BLaER1 treated with 17β-estradiol and CSF1 and Interleukin-3, amounts not matched to agents 10 nM and 100 nM (cell line): ENCODE data around the gene PPP1R9A.
"Not testable (repeated sequence)": the region's sequence is repeated elsewhere in the genome, so short reads cannot be mapped to it uniquely, and the experiment has no call there.

Experiments used
- H3K27ac ChIP-seq, 11 experiments: shearing (Covaris generic); formaldehyde crosslinking; 2 replicates each; pipeline ENCODE4 v1.8.1; 2022
- H3K27me3 ChIP-seq, 11 experiments: shearing (Covaris generic); formaldehyde crosslinking; 2 replicates each; pipeline ENCODE4 v1.8.1; 2022
- H3K36me3 ChIP-seq, 11 experiments: shearing (Covaris generic); formaldehyde crosslinking; 2 replicates each; pipeline ENCODE4 v1.8.1; 2022
- H3K4me1 ChIP-seq, 10 experiments: shearing (Covaris generic); formaldehyde crosslinking; 2 replicates each; pipeline ENCODE4 v1.8.1; 2022
- H3K4me2 ChIP-seq, 11 experiments: shearing (Covaris generic); formaldehyde crosslinking; 2 replicates each; pipeline ENCODE4 v1.8.1; 2022
- H3K4me3 ChIP-seq, 10 experiments: shearing (Covaris generic); formaldehyde crosslinking; 2 replicates each; pipeline ENCODE4 v1.8.1; 2022
- H3K9ac ChIP-seq, 11 experiments: shearing (Covaris generic); formaldehyde crosslinking; 2 replicates each; pipeline ENCODE4 v1.8.1; 2022
- H3K9me3 ChIP-seq, 11 experiments: shearing (Covaris generic); formaldehyde crosslinking; replicated peaks in 1 of 11; 2 replicates each; pipeline ENCODE4 v1.8.1; 2022
- H4K20me1 ChIP-seq, 11 experiments: shearing (Covaris generic); formaldehyde crosslinking; 2 replicates each; pipeline ENCODE4 v1.8.1; 2022
- Cebpa-rat ChIP-seq, 11 experiments: shearing (Covaris generic); IDR thresholded peaks; 2 replicates each; pipeline ENCODE4 v1.8.1; 2022

The PPP1R9A gene

DNA sequence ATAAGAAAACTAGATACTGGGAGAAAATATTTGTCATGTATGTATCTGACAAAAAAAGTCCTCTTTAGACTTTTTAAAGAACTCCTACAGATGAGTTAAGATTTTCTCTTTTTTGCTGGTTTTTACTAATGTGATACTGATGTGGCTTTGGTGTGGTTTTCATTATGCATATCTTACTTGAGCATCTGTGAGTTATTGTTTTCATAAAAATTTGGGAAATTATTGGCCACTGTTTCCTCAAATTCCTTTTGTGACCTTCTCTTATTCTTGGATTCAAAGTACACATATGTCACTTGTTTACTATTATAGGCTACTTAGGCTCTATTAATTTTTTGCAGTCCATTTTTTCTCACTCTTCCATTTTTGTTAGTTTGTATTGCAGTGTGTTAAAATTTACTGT, 89.0 kb downstream of the PPP1R9A start:
- no peak overlapping the region for H3K4me2 ChIP-seq
- no peak overlapping the region for H3K9ac ChIP-seq
- no peak overlapping the region for H3K4me3 ChIP-seq
- no peaks in the 10 kb centered on the region for H3K27me3 ChIP-seq
- no peaks in the 10 kb centered on the region for H3K4me1 ChIP-seq
- H3K36me3 ChIP-seq, result no peaks in the 10 kb centered on the region
- TF ChIP-seq Cebpa-rat (IDR thresholded peaks at IDR 0.05), result no peak
- no peaks in the 10 kb centered on the region for H3K9me3 ChIP-seq
- no peak overlapping the region for H3K27ac ChIP-seq
- H4K20me1 ChIP-seq, result no peaks in the 10 kb centered on the region

DNA sequence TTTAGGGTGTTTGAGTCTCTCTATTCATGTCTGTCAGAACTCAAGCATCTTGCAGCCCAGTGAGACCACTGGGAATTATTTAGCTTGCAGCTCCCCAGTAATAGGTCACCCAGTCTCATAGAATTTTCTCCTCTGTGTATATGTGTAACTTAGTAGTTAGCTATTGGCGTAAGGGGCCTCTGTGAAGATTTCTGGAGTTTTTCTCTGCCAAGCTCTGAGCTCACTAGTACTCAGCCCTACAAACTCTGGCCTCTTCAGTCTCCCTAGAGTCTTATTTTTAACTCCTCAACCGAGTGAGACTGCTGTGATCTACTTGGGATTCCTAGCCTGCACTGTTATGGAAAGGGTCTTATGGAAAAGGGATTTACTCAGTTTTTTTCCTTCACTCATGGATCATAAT, 90.2 kb downstream of the PPP1R9A start:
- H4K20me1 ChIP-seq, result no peaks in the 10 kb centered on the region
- H3K4me2 ChIP-seq, result no peak overlapping the region
- no peak overlapping the region for H3K4me3 ChIP-seq
- H3K4me1 ChIP-seq, result no peaks in the 10 kb centered on the region
- TF ChIP-seq Cebpa-rat (IDR thresholded peaks at IDR 0.05), result no peak
- H3K36me3 ChIP-seq, result no peaks in the 10 kb centered on the region
- H3K27me3 ChIP-seq, result no peaks in the 10 kb centered on the region
- H3K27ac ChIP-seq, result no peak overlapping the region
- H3K9ac ChIP-seq, result no peak overlapping the region
- H3K9me3 ChIP-seq, result no peaks in the 10 kb centered on the region

DNA sequence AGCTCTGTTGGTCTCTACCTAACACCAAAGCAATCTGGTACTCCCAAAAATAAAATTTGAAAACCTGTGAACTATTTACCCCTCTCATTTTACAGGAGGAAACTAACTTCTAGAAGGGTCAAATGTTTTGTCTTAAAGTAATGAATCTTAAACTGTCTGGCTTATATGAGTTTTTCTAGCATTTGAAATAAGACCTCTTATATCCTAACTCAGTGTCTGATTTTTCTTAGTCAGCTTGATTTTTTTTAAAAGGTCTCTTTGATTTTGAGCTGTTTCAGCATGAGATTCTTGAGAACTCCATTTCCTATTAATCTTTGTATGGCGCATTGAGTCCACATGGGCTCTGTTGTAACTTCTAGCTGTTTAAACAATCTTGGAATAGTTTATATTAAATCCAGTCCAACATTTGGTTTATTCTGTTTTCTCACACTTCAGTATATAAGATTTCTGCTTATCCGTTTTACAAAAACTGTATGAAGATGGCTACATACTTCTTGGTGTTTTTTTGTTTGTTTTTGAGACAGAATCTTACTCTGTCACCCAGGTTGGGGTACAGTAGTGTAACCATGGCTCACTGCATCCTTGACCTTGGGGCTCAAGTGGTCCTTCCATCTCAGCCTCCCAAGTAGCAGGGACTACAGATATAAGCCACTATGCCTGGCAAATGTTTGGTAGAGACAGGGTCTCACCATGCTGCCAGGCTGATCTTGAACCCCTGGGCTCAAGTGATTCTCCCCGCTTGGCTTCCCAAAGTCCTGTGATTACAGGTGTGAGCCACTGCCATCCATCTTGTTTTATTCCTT, 91.1 kb downstream of the PPP1R9A start:
- Histone ChIP-seq H3K9me3 (no peaks in the 10 kb centered on the region), H3K9ac (no peak overlapping the region), H3K36me3 (no peaks in the 10 kb centered on the region), H3K27me3 (no peaks in the 10 kb centered on the region), H3K4me1 (no peaks in the 10 kb centered on the region), H3K4me3 (no peak overlapping the region), H3K27ac (no peak overlapping the region), H3K4me2 (no peak overlapping the region), H4K20me1 (no peaks in the 10 kb centered on the region)
- TF ChIP-seq Cebpa-rat (IDR thresholded peaks at IDR 0.05), result no peak

DNA sequence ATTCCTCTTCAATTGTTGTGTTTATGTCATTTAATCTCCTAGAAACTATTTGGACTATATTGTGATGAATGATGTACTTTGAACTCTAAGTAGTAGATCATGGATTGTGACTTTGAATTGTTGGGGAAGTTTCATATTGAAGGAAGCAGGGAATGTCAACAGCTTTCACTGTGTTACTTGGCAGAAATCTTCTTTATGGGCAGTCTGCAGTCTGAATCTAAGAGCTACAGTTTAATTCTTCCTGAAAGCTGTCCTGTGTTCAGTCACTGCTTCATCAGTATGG, 91.6 kb downstream of the PPP1R9A start:
- Histone ChIP-seq H3K4me2 (no peak overlapping the region), H3K27me3 (no peaks in the 10 kb centered on the region), H3K4me3 (no peak overlapping the region), H3K9me3 (no peaks in the 10 kb centered on the region), H4K20me1 (no peaks in the 10 kb centered on the region), H3K36me3 (no peaks in the 10 kb centered on the region), H3K27ac (no peak overlapping the region), H3K9ac (no peak overlapping the region), H3K4me1 (no peaks in the 10 kb centered on the region)
- TF ChIP-seq Cebpa-rat (IDR thresholded peaks at IDR 0.05), result no peak

DNA sequence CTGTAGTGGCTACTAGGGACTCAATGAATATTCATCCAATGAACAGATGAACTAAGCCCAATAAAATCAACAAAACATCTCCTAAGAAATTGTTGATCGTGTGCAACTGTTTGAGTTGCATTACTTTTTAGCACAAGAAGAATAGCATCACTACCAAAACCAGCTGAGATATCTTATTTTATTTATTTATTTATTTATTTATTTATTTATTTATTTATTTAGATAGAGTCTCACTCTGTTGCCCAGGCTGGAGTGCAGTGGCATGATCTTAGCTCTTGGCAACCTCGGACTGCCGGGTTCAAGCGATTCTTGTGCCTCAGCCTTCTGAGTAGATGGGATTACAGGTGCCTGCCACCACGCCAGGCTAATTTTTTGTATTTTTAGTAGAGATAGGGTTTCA, 92.2 kb downstream of the PPP1R9A start:
- H3K4me3 ChIP-seq, H3K9ac ChIP-seq, H3K27me3 ChIP-seq, H4K20me1 ChIP-seq, H3K27ac ChIP-seq, H3K4me1 ChIP-seq, H3K4me2 ChIP-seq, H3K9me3 ChIP-seq, H3K36me3 ChIP-seq: not testable (repeated sequence)

DNA sequence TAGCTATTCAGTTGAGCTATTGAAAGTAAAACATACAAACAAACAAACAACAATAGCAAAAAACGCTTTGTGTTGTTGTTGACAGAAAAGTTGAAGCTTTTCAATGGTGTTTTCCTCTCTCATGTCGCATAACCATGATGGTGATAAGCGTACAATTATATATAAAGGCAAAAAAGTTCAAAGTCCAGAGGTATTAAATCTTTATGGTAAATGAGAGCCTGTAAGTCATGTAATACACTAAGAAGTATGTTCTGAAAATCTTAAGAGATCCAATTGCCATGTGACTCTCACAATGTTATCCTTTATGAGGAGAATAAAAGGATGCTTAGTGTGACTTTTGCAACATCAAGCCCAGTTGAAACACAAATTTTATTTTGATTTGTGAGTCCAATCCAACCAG, 93.9 kb downstream of the PPP1R9A start:
- H3K4me1 ChIP-seq, result no peaks in the 10 kb centered on the region
- TF ChIP-seq Cebpa-rat (IDR thresholded peaks at IDR 0.05), result no peak
- H3K4me2 ChIP-seq, result no peak overlapping the region
- H3K27ac ChIP-seq, result no peak overlapping the region
- H3K36me3 ChIP-seq, result no peaks in the 10 kb centered on the region
- no peaks in the 10 kb centered on the region for H4K20me1 ChIP-seq
- no peak overlapping the region for H3K9ac ChIP-seq
- H3K27me3 ChIP-seq, result no peaks in the 10 kb centered on the region
- no peaks in the 10 kb centered on the region for H3K9me3 ChIP-seq
- no peak overlapping the region for H3K4me3 ChIP-seq

DNA sequence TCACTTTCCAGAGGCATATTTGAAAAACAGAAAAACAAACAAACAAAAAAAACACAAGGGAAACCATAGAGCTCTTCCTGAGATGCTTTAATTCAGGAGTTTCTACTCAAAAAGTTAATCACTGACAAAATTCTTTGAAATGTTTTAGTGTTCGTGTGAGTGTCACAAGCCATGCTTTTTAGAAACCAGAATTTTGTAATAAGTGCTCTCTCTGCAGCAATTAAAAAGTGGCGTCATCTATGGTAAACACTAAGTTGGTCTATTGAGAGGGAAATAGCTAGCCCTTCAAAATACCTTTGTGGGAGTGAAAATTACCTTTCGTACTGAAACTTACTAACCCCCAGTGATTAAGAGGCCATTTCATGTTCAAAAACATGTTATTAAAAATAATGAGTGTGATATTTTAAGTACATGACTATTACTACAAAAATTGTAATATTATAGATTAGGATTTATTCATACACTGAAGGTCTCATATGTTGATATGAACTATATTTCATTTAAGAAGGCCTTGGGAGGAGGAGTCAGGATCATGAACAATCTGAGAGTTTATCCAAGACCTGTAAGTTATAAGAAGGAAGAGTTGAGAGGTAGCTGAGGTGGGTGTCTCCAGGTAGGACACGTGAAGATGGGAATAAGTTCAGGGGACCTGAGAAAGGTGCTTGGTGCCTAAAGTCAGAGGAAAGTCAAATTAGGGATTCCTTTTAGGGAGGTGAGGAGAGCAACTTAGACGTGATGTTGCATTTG, 94.6 kb downstream of the PPP1R9A start:
- no peaks in the 10 kb centered on the region for H3K9me3 ChIP-seq
- no peak overlapping the region for H3K27ac ChIP-seq
- TF ChIP-seq Cebpa-rat (IDR thresholded peaks at IDR 0.05), result no peak
- no peak overlapping the region for H3K4me2 ChIP-seq
- H3K27me3 ChIP-seq, result no peaks in the 10 kb centered on the region
- H3K4me3 ChIP-seq, result no peak overlapping the region
- H3K36me3 ChIP-seq, result no peaks in the 10 kb centered on the region
- H3K9ac ChIP-seq, result no peak overlapping the region
- H3K4me1 ChIP-seq, result no peaks in the 10 kb centered on the region
- H4K20me1 ChIP-seq, result no peaks in the 10 kb centered on the region

DNA sequence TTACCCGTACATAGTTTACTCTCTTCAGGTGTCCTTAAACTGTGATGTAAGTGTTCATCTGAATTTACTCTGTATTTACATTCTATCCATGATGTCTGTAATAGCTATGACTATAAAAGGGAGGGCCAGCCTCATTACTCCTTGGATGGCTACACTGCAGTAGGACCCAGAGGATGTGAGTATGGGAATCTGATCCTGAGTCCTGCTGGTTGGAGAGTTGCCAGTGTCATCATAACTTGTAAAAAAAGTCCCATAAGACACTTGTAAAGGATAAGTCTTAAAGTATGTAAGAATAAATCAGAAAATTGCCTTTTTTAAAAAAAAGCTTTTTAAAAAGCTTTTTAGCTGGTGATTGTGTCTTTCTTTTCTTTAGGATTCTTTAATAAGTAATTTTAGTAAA, 95.4 kb downstream of the PPP1R9A start:
- Histone ChIP-seq H3K9ac (no peak overlapping the region), H4K20me1 (no peaks in the 10 kb centered on the region), H3K4me1 (no peaks in the 10 kb centered on the region), H3K4me3 (no peak overlapping the region), H3K27me3 (no peaks in the 10 kb centered on the region), H3K36me3 (no peaks in the 10 kb centered on the region), H3K4me2 (no peak overlapping the region), H3K27ac (no peak overlapping the region), H3K9me3 (no peaks in the 10 kb centered on the region)
- no peak for TF ChIP-seq Cebpa-rat (IDR thresholded peaks at IDR 0.05)

DNA sequence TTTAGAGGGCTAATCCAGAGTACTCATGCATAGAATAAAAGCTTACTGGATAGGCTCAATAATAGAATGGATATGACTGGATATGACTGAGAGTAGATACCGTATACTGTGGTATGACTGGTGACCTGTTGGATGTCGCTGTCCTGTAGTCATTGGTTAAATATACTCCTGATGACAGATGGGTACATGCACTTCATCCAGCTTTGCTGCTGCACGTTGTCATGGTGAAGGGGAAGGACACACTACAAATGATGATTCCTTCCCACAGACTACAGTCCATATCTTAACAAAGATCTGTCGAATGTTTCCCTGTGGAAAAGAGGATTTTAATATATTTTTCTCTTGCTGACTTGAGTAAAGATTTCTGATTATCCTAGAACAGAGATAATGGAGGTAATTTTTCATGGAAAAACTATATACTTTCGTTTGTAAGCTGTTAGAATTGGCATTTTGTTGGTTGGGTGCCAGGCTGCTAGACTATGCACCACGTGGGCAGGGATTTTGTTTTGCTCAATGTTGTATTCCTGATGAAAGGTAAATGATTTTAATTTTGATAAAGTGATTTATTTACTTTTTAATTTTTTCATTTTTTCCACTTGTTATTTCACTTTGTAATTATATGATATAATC, 97.3 kb downstream of the PPP1R9A start:
- Histone ChIP-seq H3K4me2 (no peak overlapping the region), H3K4me3 (no peak overlapping the region), H3K4me1 (no peaks in the 10 kb centered on the region), H3K9me3 (no peaks in the 10 kb centered on the region), H3K36me3 (no peaks in the 10 kb centered on the region), H4K20me1 (no peaks in the 10 kb centered on the region), H3K9ac (no peak overlapping the region), H3K27me3 (no peaks in the 10 kb centered on the region), H3K27ac (no peak overlapping the region)
- TF ChIP-seq Cebpa-rat (IDR thresholded peaks at IDR 0.05), result no peak

DNA sequence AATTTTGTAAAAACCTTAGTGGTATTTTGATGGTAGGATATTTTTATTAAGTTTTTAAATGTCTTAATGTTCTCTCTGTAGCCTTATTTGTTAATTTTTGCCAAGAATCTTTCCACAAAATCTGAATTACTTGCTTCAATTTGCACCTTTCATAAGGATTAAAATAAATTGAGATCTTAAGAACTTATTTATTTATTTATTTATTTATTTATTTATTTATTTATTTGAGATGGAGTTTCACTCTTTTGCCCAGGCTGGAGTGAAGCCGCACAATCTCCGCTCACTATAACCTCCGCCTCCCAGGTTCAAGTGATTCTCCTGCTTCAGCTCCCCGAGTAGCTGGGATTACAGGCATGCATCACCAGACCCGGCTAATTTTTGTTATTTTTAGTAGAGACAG, 98.6 kb downstream of the PPP1R9A start:
- no peaks in the 10 kb centered on the region for H3K27me3 ChIP-seq
- H3K9me3 ChIP-seq, result no peaks in the 10 kb centered on the region
- no peak overlapping the region for H3K27ac ChIP-seq
- H3K4me3 ChIP-seq, result no peak overlapping the region
- H4K20me1 ChIP-seq, result no peaks in the 10 kb centered on the region
- H3K4me1 ChIP-seq, result no peaks in the 10 kb centered on the region
- TF ChIP-seq Cebpa-rat (IDR thresholded peaks at IDR 0.05), result no peak
- H3K9ac ChIP-seq, result no peak overlapping the region
- H3K36me3 ChIP-seq, result no peaks in the 10 kb centered on the region
- H3K4me2 ChIP-seq, result no peak overlapping the region

DNA sequence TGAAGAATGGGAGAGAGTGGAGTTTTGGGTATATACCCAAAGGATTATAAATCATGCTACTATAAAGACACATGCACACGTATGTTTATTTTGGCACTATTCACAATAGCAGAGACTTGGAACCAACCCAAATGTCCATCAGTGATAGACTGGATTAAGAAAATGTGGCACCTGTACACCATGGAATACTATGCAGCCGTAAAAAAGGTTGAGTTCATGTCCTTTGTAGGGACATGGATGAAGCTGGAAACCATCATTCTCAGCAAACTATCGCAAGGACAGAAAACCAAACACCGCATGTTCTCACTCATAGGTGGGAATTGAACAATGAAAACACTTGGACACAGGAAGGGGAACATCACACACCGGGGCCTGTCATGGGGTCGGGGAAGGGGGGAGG, 101.4 kb downstream of the PPP1R9A start:
- not testable (repeated sequence) for H3K9me3 ChIP-seq, H3K4me3 ChIP-seq, H3K36me3 ChIP-seq, H3K4me1 ChIP-seq, H3K4me2 ChIP-seq, H3K9ac ChIP-seq, H3K27me3 ChIP-seq, H3K27ac ChIP-seq, H4K20me1 ChIP-seq
